GM04503 (cell line): ENCODE data around the gene RTP1.
"Not testable (repeated sequence)": the region's sequence is repeated elsewhere in the genome, so short reads cannot be mapped to it uniquely, and the experiment has no call there.

Experiments
- DNase-seq: peaks from one replicate; pipeline ENCODE4 v3.0.0-alpha.2; 2012; ENCODE audit warnings: low read depth

The RTP1 gene

GRCh38 chr3:187198490-187198889, 1.2 kb downstream of the RTP1 start:
- DNase-seq, result no peak

- DNase-seq, result not testable (repeated sequence)
Measured at GRCh38 chr3:187199463-187200050, 2.3 kb downstream of the RTP1 start.

- DNase-seq, result no peak
Measured at GRCh38 chr3:187205683-187206082, 8.4 kb downstream of the RTP1 start.

GRCh38 chr3:187207062-187207461, 9.8 kb downstream of the RTP1 start:
- no peak for DNase-seq

GRCh38 chr3:187207624-187208023, 10.3 kb downstream of the RTP1 start:
- DNase-seq, result no peak

- DNase-seq, result no peak
Measured at GRCh38 chr3:187208159-187208558, 10.9 kb downstream of the RTP1 start.

GRCh38 chr3:187209491-187209890, 12.2 kb downstream of the RTP1 start:
- no peak for DNase-seq

GRCh38 chr3:187210091-187210490, 12.8 kb downstream of the RTP1 start:
- DNase-seq, result no peak

- DNase-seq, result peak; percentile 93
Measured at GRCh38 chr3:187210545-187211327, 13.4 kb downstream of the RTP1 start.

GRCh38 chr3:187211532-187212195, 14.4 kb downstream of the RTP1 start:
- no peak for DNase-seq

GRCh38 chr3:187212196-187212545, 14.9 kb downstream of the RTP1 start:
- DNase-seq, result no peak

- DNase-seq, result no peak
Measured at GRCh38 chr3:187212705-187213104, 15.4 kb downstream of the RTP1 start.

GRCh38 chr3:187213616-187214015, 16.3 kb downstream of the RTP1 start:
- no peak for DNase-seq

GRCh38 chr3:187215460-187215859, 18.2 kb downstream of the RTP1 start:
- no peak for DNase-seq

GRCh38 chr3:187222801-187223200, 25.5 kb downstream of the RTP1 start:
- DNase-seq, result no peak

- DNase-seq, result no peak
Measured at GRCh38 chr3:187223799-187224198, 26.5 kb downstream of the RTP1 start.

- no peak for DNase-seq
Measured at GRCh38 chr3:187227658-187228258, 30.5 kb downstream of the RTP1 start.

- no peak for DNase-seq
Measured at GRCh38 chr3:187228740-187229139, 31.5 kb downstream of the RTP1 start.

GRCh38 chr3:187230011-187230410, 32.7 kb downstream of the RTP1 start:
- DNase-seq, result no peak

- no peak for DNase-seq
Measured at GRCh38 chr3:187236962-187237361, 39.7 kb downstream of the RTP1 start.

GRCh38 chr3:187237741-187238140, 40.5 kb downstream of the RTP1 start:
- no peak for DNase-seq

- no peak for DNase-seq
Measured at GRCh38 chr3:187238239-187238638, 41.0 kb downstream of the RTP1 start.

- DNase-seq, result peak; percentile 55
Measured at GRCh38 chr3:187238835-187239234, 41.5 kb downstream of the RTP1 start.
